Fibroblast of lung (primary cell): ENCODE measurements around the gene RPS14.

Source experiments
- EZH2 ChIP-seq: IDR thresholded peaks from 2 replicates; pipeline ENCODE4 v1.5.1; 2012; ENCODE audit warnings: low read length, control low read depth, mild to moderate bottlenecking; ENCODE audit errors: missing control alignments
- TF ChIP-seq, protein P1 (sequence below), 2 donors: IDR thresholded peaks in 1 of 2; conservative IDR thresholded peaks in 1 of 2; 1 replicate in 1 of 2; 2 replicates in 1 of 2; pipeline ENCODE4 v1.5.1; 2011 to 2012; ENCODE audit warnings: low read length in 2 of 2, control low read depth in 1 of 2, inconsistent platforms in 1 of 2, low read depth in 1 of 2, mild to moderate bottlenecking in 1 of 2

DNA sequence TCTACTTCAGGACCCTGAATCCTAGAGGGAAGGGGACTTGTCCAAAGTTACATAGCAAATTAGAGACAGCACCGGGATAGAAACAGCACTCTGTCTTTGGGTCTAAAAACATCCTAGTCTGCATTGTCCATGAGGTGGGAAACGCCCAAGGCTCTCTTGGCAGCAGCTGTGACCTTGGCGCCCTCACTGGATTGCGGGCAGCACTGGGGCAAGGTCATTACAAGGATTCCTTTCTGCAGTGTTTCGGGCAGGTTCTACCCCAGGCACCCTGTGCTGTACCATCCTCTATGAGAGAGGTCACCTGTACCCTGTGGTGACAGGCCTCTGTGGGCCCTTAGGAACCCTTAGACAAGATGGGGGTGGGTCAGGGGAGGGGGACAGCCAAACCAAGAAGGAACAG is 45.4 kb downstream of the RPS14 start:
- TF ChIP-seq, protein P1, sequence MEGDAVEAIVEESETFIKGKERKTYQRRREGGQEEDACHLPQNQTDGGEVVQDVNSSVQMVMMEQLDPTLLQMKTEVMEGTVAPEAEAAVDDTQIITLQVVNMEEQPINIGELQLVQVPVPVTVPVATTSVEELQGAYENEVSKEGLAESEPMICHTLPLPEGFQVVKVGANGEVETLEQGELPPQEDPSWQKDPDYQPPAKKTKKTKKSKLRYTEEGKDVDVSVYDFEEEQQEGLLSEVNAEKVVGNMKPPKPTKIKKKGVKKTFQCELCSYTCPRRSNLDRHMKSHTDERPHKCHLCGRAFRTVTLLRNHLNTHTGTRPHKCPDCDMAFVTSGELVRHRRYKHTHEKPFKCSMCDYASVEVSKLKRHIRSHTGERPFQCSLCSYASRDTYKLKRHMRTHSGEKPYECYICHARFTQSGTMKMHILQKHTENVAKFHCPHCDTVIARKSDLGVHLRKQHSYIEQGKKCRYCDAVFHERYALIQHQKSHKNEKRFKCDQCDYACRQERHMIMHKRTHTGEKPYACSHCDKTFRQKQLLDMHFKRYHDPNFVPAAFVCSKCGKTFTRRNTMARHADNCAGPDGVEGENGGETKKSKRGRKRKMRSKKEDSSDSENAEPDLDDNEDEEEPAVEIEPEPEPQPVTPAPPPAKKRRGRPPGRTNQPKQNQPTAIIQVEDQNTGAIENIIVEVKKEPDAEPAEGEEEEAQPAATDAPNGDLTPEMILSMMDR (conservative IDR thresholded peaks at IDR 0.05 in 1 of 2, IDR thresholded peaks at IDR 0.05 in 1 of 2; ENCODE audit: low read depth in 1 of 2, low read length in 2 of 2) = no peak
- TF ChIP-seq EZH2 = no peak
